Fibroblast of skin of left biceps (primary cell): Measurements from ENCODE around the gene PPTC7.
"Not testable (repeated sequence)": the region's sequence is repeated elsewhere in the genome, so short reads cannot be mapped to it uniquely, and the experiment has no call there.

Experiments used
- DNase-seq, 2 experiments: peaks; one replicate each; pipeline ENCODE4 v3.0.0-alpha.2; 2013; ENCODE audit warnings: low read depth in 2 of 2

The PPTC7 gene

GRCh38 chr12:110583137-110584059, at the start of gene PPTC7:
Gene PPTC7 (minus strand): TSS chr12:110583318. CDS start chr12:110583031, 287 bp downstream.
- DNase-seq, result peak; percentile 86 to 90

DNA sequence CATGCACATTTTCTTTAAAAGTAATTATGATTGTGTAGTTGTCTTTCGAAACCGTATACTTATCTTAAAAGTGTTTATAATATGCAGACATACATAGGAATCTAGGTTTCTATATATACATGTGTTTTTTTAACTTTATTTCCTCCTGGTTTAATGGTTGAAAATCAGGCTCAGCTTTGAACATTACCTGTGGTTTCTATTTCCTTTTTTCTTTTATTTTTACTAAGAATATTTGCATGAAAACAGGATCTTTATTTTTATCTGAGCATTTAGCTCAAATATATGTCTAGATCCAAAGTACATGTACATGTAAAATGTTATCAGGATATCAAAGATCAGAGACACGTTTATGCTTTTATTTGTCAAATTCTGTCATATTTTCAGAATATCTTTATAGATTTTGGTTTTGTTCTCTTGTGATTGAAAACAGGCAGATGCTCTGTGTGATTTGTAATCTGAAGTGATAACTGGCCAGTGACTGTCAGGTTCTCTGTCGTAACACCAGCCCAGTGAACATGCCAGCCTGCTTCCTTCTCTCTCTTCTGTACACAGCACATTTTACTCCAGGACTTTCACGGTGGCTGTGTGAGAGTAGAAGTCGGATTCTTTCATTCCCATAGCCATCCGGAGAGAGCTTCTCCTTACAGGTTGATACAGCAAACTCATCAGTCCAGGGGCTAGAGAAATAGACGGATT, 44.5 kb upstream of the PPTC7 start:
- no peak for DNase-seq

GRCh38 chr12:110622582-110622981, 39.5 kb upstream of the PPTC7 start:
- DNase-seq, result no peak

GRCh38 chr12:110619534-110619953, 36.4 kb upstream of the PPTC7 start:
- DNase-seq, result no peak

DNA sequence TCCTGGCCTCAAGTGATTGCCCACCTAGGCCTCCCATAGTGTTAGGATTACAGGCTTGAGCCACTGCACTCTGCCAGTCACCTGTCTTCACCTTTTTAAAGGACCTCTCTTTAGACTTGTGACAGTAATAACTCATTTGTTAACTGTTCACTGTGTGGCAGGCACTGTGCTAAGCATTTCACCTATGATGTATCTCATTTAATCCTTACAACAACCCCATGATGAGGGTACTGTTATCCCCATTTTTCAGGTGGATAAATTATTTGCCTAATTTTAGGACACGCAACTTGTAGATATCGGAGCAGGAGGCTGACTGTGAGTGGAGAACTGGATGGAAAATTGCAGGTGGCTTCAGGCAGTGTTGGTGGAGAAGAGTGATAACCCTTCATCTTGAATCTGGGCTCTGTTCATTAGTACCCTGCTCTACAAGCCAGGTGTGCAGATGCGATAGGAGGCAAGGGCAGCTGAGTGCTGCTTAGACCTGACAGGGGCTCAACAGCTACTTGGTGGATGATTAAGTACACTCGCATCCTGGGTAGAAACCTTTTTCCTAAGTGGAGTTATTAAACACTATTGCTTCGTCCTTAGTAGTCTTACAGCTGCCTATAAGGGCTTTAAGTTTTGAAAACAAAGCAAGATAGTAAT, 33.5 kb upstream of the PPTC7 start:
- no peak for DNase-seq

GRCh38 chr12:110615171-110615570, 32.1 kb upstream of the PPTC7 start:
- no peak for DNase-seq

DNA sequence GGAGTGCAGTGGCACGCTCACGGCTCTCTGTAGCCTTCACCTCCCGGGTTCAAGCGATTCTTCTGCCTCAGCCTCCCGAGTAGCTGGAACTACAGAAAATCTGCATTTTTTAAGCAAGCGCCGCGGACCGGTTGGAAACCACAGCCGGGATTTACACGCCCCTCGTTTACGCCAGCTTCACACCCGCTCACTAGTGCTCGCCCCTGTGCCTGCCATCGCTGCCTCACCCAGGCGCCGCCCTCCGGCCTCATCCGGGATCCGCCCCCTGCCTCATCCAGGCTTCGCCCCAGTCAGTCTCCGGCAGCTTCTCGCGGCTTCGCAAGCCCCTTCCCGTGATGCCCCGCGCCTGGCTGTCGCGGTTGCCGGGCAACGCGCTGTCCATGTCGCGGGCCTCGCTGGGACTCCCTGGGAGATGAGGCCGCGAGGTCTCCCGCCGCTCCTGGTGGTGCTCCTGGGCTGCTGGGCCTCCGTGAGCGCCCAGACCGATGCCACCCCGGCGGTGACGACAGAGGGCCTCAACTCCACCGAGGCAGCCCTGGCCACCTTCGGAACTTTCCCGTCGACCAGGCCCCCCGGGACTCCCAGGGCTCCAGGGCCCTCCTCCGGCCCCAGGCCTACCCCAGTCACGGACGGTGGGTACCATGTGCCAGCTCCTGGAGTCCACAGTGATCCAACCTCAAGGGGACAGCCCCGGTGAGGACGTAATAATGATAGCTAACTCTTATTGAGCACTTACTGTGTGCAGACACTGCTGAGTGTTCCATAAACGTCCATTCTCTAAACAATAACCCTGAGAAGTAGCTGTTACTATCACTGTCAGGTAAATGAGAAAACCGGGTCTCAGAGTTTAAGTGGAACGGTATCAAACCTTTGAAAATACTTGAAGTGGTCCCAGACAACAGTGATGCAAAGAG, 30.9 kb upstream of the PPTC7 start, which contains the start of gene TCTN1:
Gene TCTN1, plus strand, starts transcription at position 359 of the 914 bp plus-strand sequence. Its CDS starts 54 bp downstream, at position 413.
- DNase-seq, result peak; percentile 77 to 82

GRCh38 chr12:110613071-110613770, 30.1 kb upstream of the PPTC7 start:
- DNase-seq, result no peak

DNA sequence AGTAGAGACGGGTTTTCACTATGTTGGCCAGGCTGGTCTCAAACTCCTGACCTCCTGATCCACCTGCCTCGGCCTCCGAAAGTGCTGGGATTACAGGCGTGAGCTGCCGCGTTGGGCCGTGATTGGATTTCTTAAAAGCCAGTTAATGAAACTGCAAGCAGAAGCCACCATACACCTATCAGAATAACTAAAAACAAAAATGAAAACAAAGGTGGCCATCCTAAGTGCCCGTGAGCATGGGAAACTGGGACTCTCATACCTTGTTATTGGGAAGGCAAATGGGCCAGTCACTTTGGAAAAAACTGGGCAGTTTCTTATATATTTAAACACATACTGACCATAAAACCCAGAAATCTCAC, 23.1 kb upstream of the PPTC7 start:
- DNase-seq, result no peak

DNA sequence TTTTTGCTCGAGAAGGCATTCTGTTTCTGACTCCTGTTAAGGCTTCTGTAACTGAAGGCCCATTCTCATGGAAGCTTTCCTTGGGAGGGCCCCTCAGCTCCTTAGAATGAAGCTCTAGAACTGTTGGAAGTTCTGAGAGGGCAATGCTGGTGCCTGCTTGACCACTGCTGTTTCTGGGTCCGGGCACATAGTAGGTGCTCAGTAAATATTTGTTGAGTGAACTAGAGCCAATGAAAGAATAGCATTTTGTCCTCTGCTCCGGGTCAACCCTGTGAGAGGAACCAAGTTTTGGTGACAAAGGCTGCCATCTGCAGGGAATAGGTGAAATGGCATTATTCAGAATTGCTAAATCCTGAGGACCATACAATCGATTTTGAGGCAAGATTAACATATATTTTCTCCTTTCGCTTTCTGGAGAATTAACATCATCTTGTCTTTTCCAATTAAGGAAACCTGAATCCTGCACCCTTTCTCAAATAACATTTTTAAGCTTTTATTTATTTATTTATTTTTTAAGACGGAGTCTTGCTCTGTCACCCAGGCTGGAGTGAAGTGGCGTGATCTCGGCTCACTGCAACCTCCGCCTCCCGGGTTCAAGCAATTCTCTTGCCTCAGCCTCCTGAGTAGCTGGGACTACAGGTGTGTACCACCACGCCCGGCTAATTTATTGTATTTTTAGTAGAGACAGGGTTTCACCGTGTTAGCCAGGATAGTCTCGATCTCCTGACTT, 19.1 kb upstream of the PPTC7 start:
- not testable (repeated sequence) for DNase-seq

GRCh38 chr12:110600254-110600653, 17.1 kb upstream of the PPTC7 start:
- no peak for DNase-seq

DNA sequence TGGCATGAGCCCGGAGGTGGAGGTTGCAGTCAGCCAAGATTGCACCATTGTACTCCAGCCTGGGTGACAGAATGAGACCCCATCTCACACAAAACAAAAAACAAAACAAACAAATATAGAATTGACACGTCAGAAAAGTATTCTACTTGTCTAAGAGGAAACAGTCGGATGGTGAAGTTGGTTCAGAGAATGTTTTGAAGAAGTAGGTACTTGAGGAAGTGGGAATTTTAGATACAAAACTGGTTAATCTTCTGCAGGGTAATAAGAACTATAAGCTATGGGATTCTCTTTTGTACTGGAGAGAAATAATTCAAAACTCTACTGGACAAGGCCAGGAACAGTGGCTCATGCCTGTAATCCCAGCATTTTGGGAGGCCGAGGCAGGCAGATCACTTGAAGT, 16.2 kb upstream of the PPTC7 start:
- no peak for DNase-seq

DNA sequence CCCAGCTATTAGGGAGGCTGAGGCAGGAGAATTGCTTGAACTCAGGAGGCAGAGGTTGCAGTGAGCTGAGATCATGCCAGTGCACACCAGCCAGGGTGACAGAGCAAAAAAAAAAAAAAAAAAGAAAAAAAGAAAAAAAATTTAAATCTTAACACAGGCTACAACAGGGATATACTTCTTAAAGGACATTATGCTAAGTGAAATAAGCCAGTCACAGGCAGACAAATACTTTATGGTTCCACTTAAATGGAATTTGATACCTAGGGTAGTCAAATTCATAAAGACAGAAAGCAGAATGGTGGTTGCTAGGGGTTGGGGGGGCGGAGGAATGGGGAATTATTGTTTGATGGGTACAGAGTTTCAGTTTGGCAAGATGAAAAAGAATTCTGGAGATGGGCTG, 14.8 kb upstream of the PPTC7 start:
- DNase-seq, result no peak

- DNase-seq, result not testable (repeated sequence)
Measured at GRCh38 chr12:110592919-110593318, 9.8 kb upstream of the PPTC7 start.

- DNase-seq, result no peak
Measured at GRCh38 chr12:110592078-110592477, 9.0 kb upstream of the PPTC7 start.

DNA sequence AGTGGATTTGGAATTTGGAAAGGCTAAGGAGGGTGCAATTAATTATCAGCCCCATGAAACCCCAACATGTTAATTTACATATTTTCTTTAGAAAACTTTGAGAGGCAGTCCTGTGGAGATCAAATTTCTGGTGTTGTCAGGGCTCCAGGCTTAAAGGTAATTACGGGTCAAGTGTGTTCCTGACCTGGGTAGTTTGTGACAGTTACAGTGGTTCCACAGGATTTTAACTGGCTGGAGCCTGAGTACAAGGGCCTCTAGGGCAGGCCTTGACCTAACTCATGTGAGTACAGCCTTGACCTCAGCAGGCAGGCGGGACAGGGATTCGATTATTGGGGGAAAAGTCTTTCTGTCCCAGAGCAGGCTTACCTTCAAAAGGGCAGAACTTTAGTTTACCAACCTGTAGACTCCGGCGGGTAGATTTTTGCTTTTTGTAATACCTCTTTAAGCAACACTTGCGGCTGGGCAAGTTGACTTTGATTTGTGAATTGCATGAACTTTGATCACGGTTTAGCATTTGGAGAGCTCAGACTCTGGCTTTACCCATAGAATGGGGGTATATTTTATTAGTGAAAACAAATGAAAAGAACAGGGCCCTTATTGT, 8.4 kb upstream of the PPTC7 start:
- no peak for DNase-seq

DNA sequence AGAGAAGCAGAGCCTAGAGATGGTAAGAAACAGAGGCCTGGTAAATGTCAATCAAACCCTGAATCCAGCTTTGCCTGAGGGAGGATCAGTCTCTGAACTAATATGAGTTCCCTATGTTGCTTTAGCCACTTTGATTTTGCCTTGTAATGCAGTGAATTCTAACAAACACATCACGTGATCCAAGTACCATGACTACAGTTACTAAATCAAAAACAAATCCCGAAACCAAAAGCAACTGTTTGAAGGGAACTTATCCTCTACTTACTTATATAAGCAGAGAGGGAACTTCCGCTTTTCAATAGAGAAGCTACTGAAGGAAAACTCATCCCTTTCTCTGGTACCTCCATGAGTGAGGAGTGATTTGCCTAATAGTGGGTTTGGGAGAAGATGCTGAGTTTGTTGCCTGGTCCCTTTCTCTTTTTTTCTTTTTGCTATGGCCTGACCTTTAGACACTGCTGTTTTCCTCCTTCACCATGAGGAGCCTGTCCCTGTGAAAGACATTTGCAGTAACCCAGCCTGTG, 7.7 kb upstream of the PPTC7 start:
- no peak for DNase-seq

DNA sequence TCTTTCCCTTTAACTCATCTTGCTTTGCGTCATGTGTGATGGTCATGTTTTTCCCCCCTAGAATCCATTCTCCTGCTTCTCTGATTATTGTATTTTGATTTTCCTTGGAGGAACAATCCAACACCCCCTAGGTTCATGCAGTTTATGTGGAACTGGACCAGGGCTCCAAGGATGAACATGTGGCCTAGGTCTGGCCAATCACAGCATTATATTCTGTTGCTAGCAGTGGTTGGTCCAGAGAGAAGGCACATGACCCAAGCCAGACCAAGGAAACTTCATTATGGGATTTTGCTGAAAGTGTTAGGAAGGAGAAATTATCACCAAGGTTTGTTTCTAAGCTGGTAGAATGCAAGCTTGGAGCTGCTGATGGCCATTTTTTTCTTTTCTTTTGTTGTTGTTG, 6.9 kb upstream of the PPTC7 start:
- DNase-seq, result no peak

DNA sequence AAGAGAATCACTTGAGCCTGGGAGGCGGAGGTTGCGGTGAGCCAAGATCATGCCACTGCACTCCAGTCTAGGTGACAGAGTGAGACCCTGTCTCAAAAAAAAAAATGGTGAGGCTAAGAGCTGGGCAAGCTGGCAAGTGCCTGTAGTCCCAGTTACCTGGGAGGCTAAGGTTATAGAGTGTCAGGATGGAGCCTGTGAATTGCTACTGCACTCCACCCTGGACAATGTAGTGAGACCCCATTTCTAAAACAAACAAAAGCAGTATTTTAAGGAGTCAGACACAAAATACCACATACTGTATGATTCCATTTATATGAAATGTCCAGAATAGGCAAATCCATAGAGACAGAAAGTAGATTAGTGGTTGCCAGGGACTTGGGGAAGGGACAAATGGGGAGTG, 4.0 kb upstream of the PPTC7 start:
- not testable (repeated sequence) for DNase-seq
